Kidney (tissue), 14 donors: ENCODE measurements around the gene ARMC6. TPM values are rescaled to one million over a fixed set of nuclear protein-coding genes. Genes with fewer than 3 reads are reported as not detected.

Experiments used
- DNase-seq, 5 donors: peaks; one replicate each; pipeline ENCODE4 v3.0.0-alpha.2; 2013 to 2020
- FAIRE-seq: peaks from 2 replicates; lab custom pipeline; 2012; peaks lifted over from hg19 to GRCh38; lab: Jason Lieb, UNC
- H3K27ac ChIP-seq, 2 donors: one replicate each; pipeline ENCODE4 v1.7.0; 2013; ENCODE audit warnings: low read depth in 2 of 2, low read length in 2 of 2, inconsistent platforms in 1 of 2
- H3K27me3 ChIP-seq: one replicate; pipeline ENCODE4 v1.7.1; 2013; ENCODE audit warnings: low read length, inconsistent platforms; ENCODE audit not compliant: control insufficient read depth, insufficient read depth
- H3K36me3 ChIP-seq, 3 donors: one replicate each; pipeline versions ENCODE4 v1.7.0 to v1.7.1; 2013; ENCODE audit warnings: low read length in 3 of 3, control low read depth in 1 of 3, inconsistent platforms in 1 of 3; ENCODE audit not compliant: insufficient read depth in 3 of 3, control insufficient read depth in 2 of 3
- H3K4me1 ChIP-seq, 3 donors: one replicate each; pipeline versions ENCODE4 v1.7.0 to v1.7.1; 2013; ENCODE audit warnings: low read length in 3 of 3, inconsistent platforms in 1 of 3, low read depth in 1 of 3; ENCODE audit not compliant: control insufficient read depth in 2 of 3, insufficient read depth in 2 of 3
- H3K4me3 ChIP-seq, 3 donors: one replicate each; pipeline versions ENCODE4 v1.7.0 to v1.8.1; 2013; ENCODE audit warnings: low read length in 3 of 3, control low read depth in 1 of 3, inconsistent platforms in 1 of 3
- H3K9ac ChIP-seq, 3 donors: one replicate each; pipeline versions ENCODE4 v1.7.0 to v1.7.1; 2013; ENCODE audit warnings: low read length in 3 of 3, control low read depth in 1 of 3, inconsistent platforms in 1 of 3
- H3K9me3 ChIP-seq, 3 donors: one replicate each; pipeline versions ENCODE4 v1.7.0 to v1.7.1; 2013; ENCODE audit warnings: low read length in 3 of 3, control low read depth in 1 of 3, inconsistent platforms in 1 of 3; ENCODE audit not compliant: control insufficient read depth in 2 of 3, insufficient read depth in 1 of 3
- intact Hi-C: fragments of 100-400 bp; cut with DNase I; formaldehyde crosslinking; loops from one replicate; pipeline ENCODE4 v1.11.1; 2022
- polyA plus RNA-seq: library from polyadenylated mRNA; stranded (reverse); fragments of 350-450 nt; fragmentation: Illumina TruSeq; extraction: RNeasy Lipid Tissue Mini Kit (QIAGEN cat#74804); gene quantifications from one replicate; pipeline ENCODE4 v1.2.3, GENCODE V29; 2014; ENCODE audit warnings: low read depth, low replicate concordance; ENCODE audit not compliant: insufficient read depth
- total RNA-seq: library from RNA; stranded (reverse); fragmentation: NEBNext Ultra II Directional; extraction: Animal tissue kit (Norgen Biotek cat#: 25700); gene quantifications from one replicate; pipeline ENCODE4 v1.2.1, GENCODE V29; 2021
- TF ChIP-seq, protein P1 (sequence below): IDR thresholded peaks from 3 replicates; pipeline ENCODE4 v1.5.1; 2012; ENCODE audit warnings: mild to moderate bottlenecking, moderate library complexity, borderline replicate concordance; ENCODE audit not compliant: insufficient read depth; ENCODE audit errors: extremely low read depth
- donor health status: control.
- donor health status: control.
- donor health status: control.
- donor health status: control.
- donor health status: control.
- donor health status: DM: yes; HTN: yes; CAD: no.
- donor health status: Normal renal cell carcinoma (clear cell type).

ARMC6 gene
- total and polyA plus RNA-seq, 2 donors from 2014 or later = 23.0 to 24.6 TPM

DNA sequence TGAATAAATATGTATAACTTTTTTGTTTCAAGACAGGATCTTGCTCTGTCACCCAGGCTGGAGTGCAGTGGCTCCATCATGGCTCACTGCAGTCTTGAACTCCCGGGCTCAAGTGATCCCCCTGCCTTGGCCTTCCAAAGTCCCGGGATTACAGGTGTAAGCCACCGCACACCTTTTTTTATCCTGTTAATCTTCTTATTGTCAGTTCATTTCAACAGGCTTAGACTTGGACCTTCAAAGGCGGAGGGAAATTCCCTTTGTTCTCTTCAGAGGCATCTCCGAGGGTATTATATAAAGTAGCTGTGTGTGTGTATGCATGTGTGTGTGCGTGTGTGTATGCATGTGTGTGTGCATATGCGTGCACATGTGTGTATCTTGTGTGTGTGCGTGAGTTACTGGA lies 35.1 kb upstream of the ARMC6 start:
- Histone ChIP-seq H3K9ac (no peak overlapping the region), H3K4me1 (peaks cover 0 to 6% (median 4%) of the 10 kb centered on the region in 3 donors), H3K9me3 (no peaks in the 10 kb centered on the region), H3K27me3 (no peaks in the 10 kb centered on the region), H3K4me3 (no peak overlapping the region), H3K36me3 (peaks cover 2 to 30% (median 30%) of the 10 kb centered on the region in 3 donors), H3K27ac (no peak overlapping the region)
- FAIRE-seq = no peak
- intact Hi-C loops = no loop called here
- TF ChIP-seq, protein P1, sequence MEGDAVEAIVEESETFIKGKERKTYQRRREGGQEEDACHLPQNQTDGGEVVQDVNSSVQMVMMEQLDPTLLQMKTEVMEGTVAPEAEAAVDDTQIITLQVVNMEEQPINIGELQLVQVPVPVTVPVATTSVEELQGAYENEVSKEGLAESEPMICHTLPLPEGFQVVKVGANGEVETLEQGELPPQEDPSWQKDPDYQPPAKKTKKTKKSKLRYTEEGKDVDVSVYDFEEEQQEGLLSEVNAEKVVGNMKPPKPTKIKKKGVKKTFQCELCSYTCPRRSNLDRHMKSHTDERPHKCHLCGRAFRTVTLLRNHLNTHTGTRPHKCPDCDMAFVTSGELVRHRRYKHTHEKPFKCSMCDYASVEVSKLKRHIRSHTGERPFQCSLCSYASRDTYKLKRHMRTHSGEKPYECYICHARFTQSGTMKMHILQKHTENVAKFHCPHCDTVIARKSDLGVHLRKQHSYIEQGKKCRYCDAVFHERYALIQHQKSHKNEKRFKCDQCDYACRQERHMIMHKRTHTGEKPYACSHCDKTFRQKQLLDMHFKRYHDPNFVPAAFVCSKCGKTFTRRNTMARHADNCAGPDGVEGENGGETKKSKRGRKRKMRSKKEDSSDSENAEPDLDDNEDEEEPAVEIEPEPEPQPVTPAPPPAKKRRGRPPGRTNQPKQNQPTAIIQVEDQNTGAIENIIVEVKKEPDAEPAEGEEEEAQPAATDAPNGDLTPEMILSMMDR = no peak
- no peak for DNase-seq

DNA sequence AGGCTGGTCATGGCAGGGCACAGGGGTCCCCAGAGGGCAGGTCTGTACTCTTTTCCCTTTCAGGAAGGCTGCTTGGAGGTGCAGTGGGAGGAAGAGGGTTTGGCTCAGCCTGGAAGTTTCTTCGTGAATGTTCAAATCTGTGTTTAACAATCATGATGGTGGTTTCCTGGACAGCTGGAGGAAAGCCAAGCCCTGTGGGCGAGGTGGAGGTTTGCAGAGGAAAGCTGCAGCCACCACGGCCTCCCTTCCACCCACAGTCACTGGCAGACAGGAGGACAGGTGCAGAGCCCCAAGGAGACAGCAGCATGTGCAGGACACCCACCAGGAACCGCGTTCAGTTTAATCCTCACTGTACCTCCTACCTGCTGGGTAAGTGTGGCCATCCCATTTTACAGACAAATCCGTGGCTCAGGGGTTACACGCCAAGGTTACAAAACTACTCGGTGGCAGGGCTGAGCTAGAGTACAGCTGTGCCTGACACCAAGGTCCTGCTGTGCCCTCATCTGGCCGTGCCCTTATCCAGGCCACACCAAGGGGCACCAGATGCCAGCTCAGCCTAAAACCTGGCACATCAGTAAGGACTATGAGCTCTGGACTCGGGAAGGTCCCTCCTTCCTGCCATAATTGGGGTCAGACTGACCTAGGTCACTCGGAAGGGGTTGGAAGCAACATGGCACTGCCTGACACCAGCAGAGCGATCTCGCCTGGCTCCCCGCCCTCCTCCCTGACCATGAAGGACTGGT lies 34.2 kb upstream of the ARMC6 start:
- intact Hi-C loops = no loop called here
- Histone ChIP-seq H3K4me3 (no peak overlapping the region), H3K27ac (no peak overlapping the region), H3K36me3 (peaks cover 2 to 32% (median 28%) of the 10 kb centered on the region in 3 donors), H3K9me3 (no peaks in the 10 kb centered on the region), H3K27me3 (no peaks in the 10 kb centered on the region), H3K4me1 (peaks cover 0 to 6% (median 4%) of the 10 kb centered on the region in 3 donors), H3K9ac (no peak overlapping the region)
- DNase-seq (no peak), FAIRE-seq (no peak)
- TF ChIP-seq, protein P1 = no peak

GRCh38 chr19:18999896-19000620 lies 33.3 kb upstream of the ARMC6 start:
- TF ChIP-seq, protein P1 = peak; percentile 22
- DNase-seq (no peak), FAIRE-seq (no peak)
- H3K36me3 ChIP-seq = peaks cover 2 to 35% (median 30%) of the 10 kb centered on the region in 3 donors
- no peak overlapping the region for H3K9ac ChIP-seq
- H3K4me1 ChIP-seq = peaks cover 0 to 6% (median 4%) of the 10 kb centered on the region in 3 donors
- no peak overlapping the region for H3K27ac ChIP-seq
- intact Hi-C loops = no loop called here
- H3K27me3 ChIP-seq = no peaks in the 10 kb centered on the region
- H3K4me3 ChIP-seq = no peak overlapping the region
- H3K9me3 ChIP-seq = no peaks in the 10 kb centered on the region
